Amygdala (tissue), 56 donors: ENCODE results near the gene PRKCE.

Experiments
- DNase-seq, 56 donors: peaks; one replicate each; lab custom pipeline; 2025; lab: John Stamatoyannopoulos, UW

The PRKCE gene

GRCh38 chr2:45968946-45969584, 317.6 kb downstream of the PRKCE start:
- DNase-seq: no peak

GRCh38 chr2:45973426-45973825, 322.0 kb downstream of the PRKCE start:
- DNase-seq: no peak

- no peak for DNase-seq
Measured at GRCh38 chr2:45974056-45974455, 322.6 kb downstream of the PRKCE start.

- no peak for DNase-seq
Measured at GRCh38 chr2:45974762-45975408, 323.4 kb downstream of the PRKCE start.

GRCh38 chr2:45975752-45976517, 324.5 kb downstream of the PRKCE start:
- no peak for DNase-seq

- DNase-seq: no peak
Measured at GRCh38 chr2:45978302-45978859, 326.9 kb downstream of the PRKCE start.

- no peak for DNase-seq
Measured at GRCh38 chr2:45979065-45979464, 327.6 kb downstream of the PRKCE start.

- DNase-seq: no peak
Measured at GRCh38 chr2:45980161-45980865, 328.8 kb downstream of the PRKCE start.

GRCh38 chr2:45981384-45981930, 330.0 kb downstream of the PRKCE start:
- no peak for DNase-seq

- DNase-seq: no peak
Measured at GRCh38 chr2:45982096-45982495, 330.6 kb downstream of the PRKCE start.

GRCh38 chr2:45983213-45983612, 331.7 kb downstream of the PRKCE start:
- DNase-seq: no peak

GRCh38 chr2:45984366-45984765, 332.9 kb downstream of the PRKCE start:
- DNase-seq: no peak

- no peak for DNase-seq
Measured at GRCh38 chr2:45984896-45985473, 333.5 kb downstream of the PRKCE start.

- DNase-seq: peak in 2 of 56 donors; percentile 5 to 15
Measured at GRCh38 chr2:45986509-45986908, 335.0 kb downstream of the PRKCE start.

- no peak for DNase-seq
Measured at GRCh38 chr2:45987856-45988255, 336.4 kb downstream of the PRKCE start.

GRCh38 chr2:45988879-45989278, 337.4 kb downstream of the PRKCE start:
- no peak for DNase-seq

- no peak for DNase-seq
Measured at GRCh38 chr2:45990131-45990530, 338.7 kb downstream of the PRKCE start.

GRCh38 chr2:45992021-45992740, 340.7 kb downstream of the PRKCE start:
- DNase-seq: no peak

GRCh38 chr2:45992741-45993475, 341.4 kb downstream of the PRKCE start:
- DNase-seq: no peak
